GM12873 (cell line): ENCODE results near the gene RANBP3.

Source experiments
- CTCF ChIP-seq: IDR thresholded peaks from 2 replicates; pipeline ENCODE4 v1.5.1; 2012; ENCODE audit warnings: low read depth, mild to moderate bottlenecking, moderate library complexity, low read length, control low read depth; ENCODE audit not compliant: insufficient read depth; ENCODE audit errors: missing control alignments

Gene RANBP3

GRCh38 chr19:5989388-5990074, 11.6 kb upstream of the RANBP3 start:
- no peak for TF ChIP-seq CTCF

GRCh38 chr19:5988517-5989387, 10.8 kb upstream of the RANBP3 start:
- TF ChIP-seq CTCF: no peak

DNA sequence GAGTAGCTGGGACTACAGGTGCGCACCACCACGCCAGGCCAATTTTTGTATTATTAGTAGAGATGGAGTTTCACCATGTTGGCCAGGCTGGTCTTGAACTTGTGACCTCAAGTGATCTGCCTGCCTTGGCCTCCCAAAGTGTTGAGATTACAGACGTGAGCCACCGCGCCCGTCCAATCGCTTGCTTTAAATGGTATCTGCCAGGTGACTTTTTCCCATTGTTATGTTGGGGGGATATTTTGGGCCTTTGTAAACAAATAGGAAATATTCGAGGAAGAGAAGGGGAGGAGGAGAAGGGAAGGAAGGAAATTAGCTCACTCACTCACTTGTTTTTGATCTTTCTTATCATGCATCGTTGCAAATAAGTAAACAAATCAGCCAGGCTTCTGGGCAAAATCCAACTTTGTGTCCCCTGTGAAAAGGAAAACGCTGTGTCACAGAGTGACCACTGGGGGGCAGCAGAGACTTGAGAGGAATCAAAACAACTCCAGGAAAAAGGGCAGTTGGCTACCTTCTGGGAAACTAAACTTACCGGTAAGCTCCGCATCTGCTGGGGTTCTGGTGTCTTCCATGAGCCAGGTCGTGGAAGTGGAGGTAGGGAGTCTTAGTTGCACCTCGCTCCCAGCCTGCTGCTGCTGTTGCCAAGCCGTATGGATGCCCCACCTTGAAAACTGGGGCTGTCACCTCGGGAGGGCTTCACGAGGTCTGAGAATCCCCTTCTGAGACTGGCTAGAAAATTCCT, 9.3 kb upstream of the RANBP3 start:
- peak; percentile 91 for TF ChIP-seq CTCF

DNA sequence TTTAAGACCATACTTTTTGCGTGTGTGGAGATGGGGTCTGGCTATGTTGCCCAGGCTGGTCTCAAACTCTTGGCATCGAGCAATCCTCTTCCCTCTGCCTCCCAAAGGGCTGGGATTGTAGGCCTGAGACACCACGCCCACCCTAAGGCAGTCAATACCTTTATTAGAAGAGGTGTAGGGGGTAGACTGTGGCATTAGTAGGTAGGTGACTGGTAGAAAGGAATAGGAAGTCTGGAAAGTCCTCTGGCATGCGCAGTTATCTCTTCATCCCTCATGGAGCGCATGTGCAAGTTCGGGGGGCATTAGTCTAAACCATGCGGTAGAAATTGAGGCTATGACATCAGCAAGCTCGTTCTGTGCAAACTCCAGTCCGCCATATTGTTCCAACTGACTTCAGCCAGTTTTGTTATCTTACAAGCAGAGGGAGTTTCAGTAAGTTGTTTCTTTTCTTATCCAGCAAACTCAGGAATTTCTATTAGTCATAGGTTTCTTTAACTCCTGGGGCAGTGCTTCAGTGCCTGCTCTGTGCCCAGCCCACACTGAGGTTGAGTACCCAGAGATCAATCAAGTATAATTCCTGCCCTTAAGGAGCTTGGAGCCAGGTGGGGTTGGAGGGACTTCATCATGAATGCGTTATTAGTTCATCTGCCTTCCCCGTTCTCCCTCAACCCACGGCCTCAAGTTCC, 7.3 kb upstream of the RANBP3 start:
- TF ChIP-seq CTCF: no peak

GRCh38 chr19:5984600-5984999, 6.7 kb upstream of the RANBP3 start:
- no peak for TF ChIP-seq CTCF

DNA sequence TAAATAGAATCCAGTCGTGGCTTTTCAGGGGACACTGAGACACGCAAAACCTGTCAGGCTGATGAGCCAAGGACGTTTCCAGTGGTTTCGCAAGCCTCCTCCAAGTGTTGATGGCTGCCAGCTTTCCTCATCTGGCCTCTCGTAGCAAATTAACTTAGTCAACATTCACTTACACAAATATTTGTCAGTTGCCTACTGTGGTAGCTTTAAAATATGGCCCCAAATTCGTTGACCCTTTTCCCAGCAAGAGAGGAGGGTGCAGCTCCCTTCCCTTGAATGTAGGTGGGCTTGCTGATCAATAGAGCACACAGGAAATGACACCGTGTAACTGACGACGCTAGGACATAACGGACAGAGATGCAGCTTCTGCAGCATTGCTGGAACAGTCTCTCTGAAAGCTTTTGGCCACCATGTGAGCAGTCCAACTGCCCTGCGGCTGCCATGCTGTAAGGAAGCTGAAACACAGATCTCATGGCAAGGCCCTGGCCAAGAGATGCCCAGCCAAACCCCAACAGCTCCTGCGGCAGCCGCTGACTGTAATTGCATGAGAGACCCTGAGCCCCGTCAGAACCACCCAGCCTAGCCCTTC, 5.5 kb upstream of the RANBP3 start:
- TF ChIP-seq CTCF: no peak
